SU-DHL-6 (cell line): ENCODE data around the gene KIFC1.

ENCODE experiments used
- EZH2phosphoT487 ChIP-seq: fragments of 200-600 bp; sonication (generic), shearing (Covaris generic); conservative IDR thresholded peaks from 2 replicates; pipeline ENCODE4 v1.6.1; 2018; ENCODE audit warnings: mild to moderate bottlenecking, antibody characterized with exemption, low read length, moderate library complexity, mixed read lengths
- TF ChIP-seq, protein P1 (sequence below): fragments of 200-600 bp; sonication (generic); IDR thresholded peaks from one replicate; pipeline ENCODE4 v1.5.1; 2017; ENCODE audit warnings: antibody characterized with exemption, mild to moderate bottlenecking, low read length, moderate library complexity; ENCODE audit not compliant: insufficient read depth, poor library complexity, severe bottlenecking

DNA sequence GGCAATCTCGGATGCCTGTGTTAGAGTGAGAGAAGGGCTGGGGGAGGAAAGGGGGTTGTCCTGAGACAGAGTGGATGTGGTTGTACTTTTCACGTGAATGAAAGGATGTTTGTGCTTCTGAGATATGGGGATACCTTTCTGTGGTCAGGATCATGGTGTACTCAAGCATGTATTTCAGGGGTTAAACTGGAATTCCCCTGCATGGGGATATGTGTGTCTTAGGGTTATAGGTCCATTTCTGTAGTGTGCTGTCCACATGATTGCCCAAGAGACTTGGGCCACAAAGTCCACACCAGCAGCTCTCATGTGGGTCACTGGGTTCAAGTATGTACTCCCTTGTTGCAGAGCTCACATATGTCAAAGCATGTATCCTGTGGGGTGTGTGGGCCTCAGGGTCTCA, 38.7 kb downstream of the KIFC1 start:
- TF ChIP-seq, protein P1, sequence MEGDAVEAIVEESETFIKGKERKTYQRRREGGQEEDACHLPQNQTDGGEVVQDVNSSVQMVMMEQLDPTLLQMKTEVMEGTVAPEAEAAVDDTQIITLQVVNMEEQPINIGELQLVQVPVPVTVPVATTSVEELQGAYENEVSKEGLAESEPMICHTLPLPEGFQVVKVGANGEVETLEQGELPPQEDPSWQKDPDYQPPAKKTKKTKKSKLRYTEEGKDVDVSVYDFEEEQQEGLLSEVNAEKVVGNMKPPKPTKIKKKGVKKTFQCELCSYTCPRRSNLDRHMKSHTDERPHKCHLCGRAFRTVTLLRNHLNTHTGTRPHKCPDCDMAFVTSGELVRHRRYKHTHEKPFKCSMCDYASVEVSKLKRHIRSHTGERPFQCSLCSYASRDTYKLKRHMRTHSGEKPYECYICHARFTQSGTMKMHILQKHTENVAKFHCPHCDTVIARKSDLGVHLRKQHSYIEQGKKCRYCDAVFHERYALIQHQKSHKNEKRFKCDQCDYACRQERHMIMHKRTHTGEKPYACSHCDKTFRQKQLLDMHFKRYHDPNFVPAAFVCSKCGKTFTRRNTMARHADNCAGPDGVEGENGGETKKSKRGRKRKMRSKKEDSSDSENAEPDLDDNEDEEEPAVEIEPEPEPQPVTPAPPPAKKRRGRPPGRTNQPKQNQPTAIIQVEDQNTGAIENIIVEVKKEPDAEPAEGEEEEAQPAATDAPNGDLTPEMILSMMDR: no peak
- no peak for TF ChIP-seq EZH2phosphoT487
